ENCODE measurements around the gene SHH. TPM values are rescaled to one million over a fixed set of nuclear protein-coding genes. Genes with fewer than 3 reads are reported as not detected.
A peak's percentile ranks its signal among the peaks of the same experiment; 100 is the strongest.

The SHH gene
- polyA plus RNA-seq, 1 donor (not counting 4 experiments of a cell fraction or from before 2014, with no cell fraction given) = not detected

DNA sequence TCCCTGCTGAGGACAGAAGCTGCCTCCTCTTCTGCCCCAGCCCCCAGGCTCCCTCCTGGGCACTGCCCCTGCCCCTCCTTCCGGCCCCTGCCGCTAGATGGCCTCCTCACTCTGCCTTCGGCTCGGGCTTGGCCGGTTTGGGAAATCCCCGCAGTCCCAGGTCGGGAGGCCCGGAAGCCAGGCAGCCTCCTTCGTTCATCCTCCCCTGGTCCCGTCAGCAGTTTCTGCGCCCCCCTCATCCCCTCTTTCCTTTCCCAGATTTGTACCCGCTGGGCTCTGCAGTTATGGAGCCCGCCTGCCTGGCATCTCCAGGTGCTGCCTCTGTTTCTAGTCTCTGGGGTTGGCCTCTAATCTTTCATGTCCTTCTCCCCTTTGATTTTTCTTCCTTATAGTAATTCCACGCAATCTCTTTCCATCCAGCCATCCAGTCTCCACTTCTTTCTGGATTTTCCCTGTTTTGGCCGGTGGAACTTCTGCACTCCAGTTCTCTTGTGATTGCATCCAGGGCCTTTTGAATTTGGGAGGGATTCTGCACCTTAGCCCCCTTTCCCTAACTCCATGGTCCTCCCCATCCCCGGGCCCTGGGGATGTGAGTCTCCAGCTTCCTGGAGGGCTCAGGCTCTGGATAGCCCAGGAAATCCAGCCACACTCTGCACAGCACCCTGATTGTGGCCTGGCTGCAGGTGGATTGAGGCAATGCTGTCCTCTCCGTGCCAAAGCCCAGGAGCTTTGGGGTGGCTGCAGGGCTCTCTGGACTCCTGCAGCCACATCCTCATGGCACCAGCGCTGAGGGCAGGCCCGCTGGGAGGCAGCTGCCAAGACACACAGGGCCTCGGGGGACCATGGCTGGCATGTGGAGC is 3.3 kb upstream of the SHH start:
- H3K4me2 ChIP-seq (ENCODE audit: control insufficient read depth, extremely low read depth, insufficient read depth, low read depth, low read length) = peak overlapping the region; percentile 22
- H3K9me3 ChIP-seq (ENCODE audit: control insufficient read depth, low read depth, low read length) = no peaks in the 10 kb centered on the region
- FAIRE-seq (no peak), DNase-seq (ENCODE audit: low read depth, low spot score) (no peak)
- no peak overlapping the region for H2AFZ ChIP-seq (ENCODE audit: control insufficient read depth, low read length)
- no peak overlapping the region for H3K9ac ChIP-seq (ENCODE audit: control insufficient read depth, extremely low read depth, insufficient read depth, low read length)
- H3K27ac ChIP-seq (ENCODE audit: control insufficient read depth, insufficient read depth, low read length) = no peak overlapping the region
- H3K4me3 ChIP-seq (ENCODE audit: control insufficient read depth in 2 of 3, extremely low read depth in 1 of 3, insufficient read depth in 2 of 3, low read depth in 1 of 3, low read length in 3 of 3) = no peak overlapping the region
- peaks cover 4% of the 10 kb centered on the region for H3K4me1 ChIP-seq (ENCODE audit: control insufficient read depth, extremely low read depth, insufficient read depth, low read length)
- no peaks in the 10 kb centered on the region for H3K9me1 ChIP-seq (ENCODE audit: control insufficient read depth, extremely low read depth, insufficient read depth, low read length)
- H4K20me1 ChIP-seq (ENCODE audit: control insufficient read depth, extremely low read depth, insufficient read depth, low read length) = no peaks in the 10 kb centered on the region
- dilution Hi-C loops (cut with MboI; ENCODE audit: extremely low pct_ligation_motif_present, low sequenced_read_pairs) = loop anchor here (25.0 kb wide), 1 partner anchor 872 kb away; no protein-coding TSS in a partner anchor
- no peaks in the 10 kb centered on the region for H3K36me3 ChIP-seq (ENCODE audit: control insufficient read depth in 2 of 2, extremely low read depth in 1 of 2, insufficient read depth in 2 of 2, low read length in 2 of 2)
- peaks cover 41% of the 10 kb centered on the region for H3K27me3 ChIP-seq (ENCODE audit: control insufficient read depth, extremely low read depth, insufficient read depth, low read length)
- TF ChIP-seq, protein P1, sequence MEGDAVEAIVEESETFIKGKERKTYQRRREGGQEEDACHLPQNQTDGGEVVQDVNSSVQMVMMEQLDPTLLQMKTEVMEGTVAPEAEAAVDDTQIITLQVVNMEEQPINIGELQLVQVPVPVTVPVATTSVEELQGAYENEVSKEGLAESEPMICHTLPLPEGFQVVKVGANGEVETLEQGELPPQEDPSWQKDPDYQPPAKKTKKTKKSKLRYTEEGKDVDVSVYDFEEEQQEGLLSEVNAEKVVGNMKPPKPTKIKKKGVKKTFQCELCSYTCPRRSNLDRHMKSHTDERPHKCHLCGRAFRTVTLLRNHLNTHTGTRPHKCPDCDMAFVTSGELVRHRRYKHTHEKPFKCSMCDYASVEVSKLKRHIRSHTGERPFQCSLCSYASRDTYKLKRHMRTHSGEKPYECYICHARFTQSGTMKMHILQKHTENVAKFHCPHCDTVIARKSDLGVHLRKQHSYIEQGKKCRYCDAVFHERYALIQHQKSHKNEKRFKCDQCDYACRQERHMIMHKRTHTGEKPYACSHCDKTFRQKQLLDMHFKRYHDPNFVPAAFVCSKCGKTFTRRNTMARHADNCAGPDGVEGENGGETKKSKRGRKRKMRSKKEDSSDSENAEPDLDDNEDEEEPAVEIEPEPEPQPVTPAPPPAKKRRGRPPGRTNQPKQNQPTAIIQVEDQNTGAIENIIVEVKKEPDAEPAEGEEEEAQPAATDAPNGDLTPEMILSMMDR (optimal IDR thresholded peaks at IDR 0.05 in 1 of 3, IDR thresholded peaks at IDR 0.05 in 1 of 3, conservative IDR thresholded peaks at IDR 0.05 in 1 of 3; ENCODE audit: extremely low read depth in 1 of 3, insufficient read depth in 2 of 3, low read length in 3 of 3) = peak; percentile 45 to 93 (median 92)
- TF ChIP-seq EZH2 (IDR thresholded peaks at IDR 0.05; ENCODE audit: low read length) = no peak
- H3K79me2 ChIP-seq (ENCODE audit: control insufficient read depth, insufficient read depth, low read length) = no peaks in the 10 kb centered on the region

DNA sequence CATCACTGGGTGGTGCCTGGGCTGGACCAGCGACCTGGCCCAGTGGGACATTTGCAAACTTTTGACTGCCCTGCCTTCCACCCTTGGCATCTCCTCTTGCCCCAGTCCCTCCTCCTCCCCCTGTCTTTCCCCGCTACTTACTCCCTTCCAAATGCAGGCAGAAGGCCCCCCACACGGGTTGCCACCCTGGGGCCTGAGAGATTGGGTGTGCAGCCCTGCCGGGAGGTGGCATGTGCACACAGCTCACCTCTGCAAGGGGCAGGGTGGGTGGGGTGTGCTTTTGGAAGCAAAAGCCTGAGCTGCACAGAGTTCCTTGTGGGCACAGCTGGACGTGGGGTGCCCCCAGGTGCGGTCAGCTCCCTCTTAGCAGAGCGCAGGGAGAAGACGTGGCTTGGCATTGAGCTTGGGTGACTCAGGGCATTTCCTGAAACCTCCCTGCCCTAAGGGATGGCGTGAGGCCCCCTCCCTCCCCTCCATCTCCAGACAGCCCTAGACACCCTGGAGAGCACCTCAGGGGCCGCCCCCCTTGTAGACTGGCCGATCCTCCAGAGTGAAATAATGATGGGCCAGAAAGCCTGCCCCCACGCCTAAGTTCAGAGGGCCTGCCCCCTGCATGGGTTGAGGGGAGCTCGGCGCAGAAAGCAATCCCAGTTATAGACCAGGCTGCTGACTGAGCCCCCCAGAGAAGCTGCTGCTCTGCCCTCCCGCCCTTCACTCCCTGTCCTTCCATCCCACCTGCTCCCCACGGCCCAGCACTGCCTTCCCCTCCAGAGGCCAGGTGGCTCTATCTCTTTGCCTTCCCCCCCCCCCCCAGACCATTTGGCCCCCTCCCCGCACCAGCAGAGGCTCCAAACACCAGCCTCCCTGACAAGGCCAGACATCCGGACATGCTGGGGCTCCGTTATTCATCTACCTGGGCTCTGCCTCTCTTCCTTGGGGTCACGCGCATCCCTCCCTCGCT is 2.3 kb upstream of the SHH start:
- peaks cover 51% of the 10 kb centered on the region for H3K27me3 ChIP-seq (ENCODE audit: control insufficient read depth, extremely low read depth, insufficient read depth, low read length)
- no peak overlapping the region for H3K4me3 ChIP-seq (ENCODE audit: control insufficient read depth in 2 of 3, extremely low read depth in 1 of 3, insufficient read depth in 2 of 3, low read depth in 1 of 3, low read length in 3 of 3)
- no peak for DNase-seq (ENCODE audit: low read depth, low spot score)
- H3K4me1 ChIP-seq (ENCODE audit: control insufficient read depth, extremely low read depth, insufficient read depth, low read length) = peaks cover 4% of the 10 kb centered on the region
- TF ChIP-seq, protein P1 (optimal IDR thresholded peaks at IDR 0.05 in 1 of 3, IDR thresholded peaks at IDR 0.05 in 1 of 3, conservative IDR thresholded peaks at IDR 0.05 in 1 of 3; ENCODE audit: extremely low read depth in 1 of 3, insufficient read depth in 2 of 3, low read length in 3 of 3) = no peak
- TF ChIP-seq EZH2 (IDR thresholded peaks at IDR 0.05; ENCODE audit: low read length) = no peak
- H3K79me2 ChIP-seq (ENCODE audit: control insufficient read depth, insufficient read depth, low read length) = no peaks in the 10 kb centered on the region
- no peaks in the 10 kb centered on the region for H4K20me1 ChIP-seq (ENCODE audit: control insufficient read depth, extremely low read depth, insufficient read depth, low read length)
- no peaks in the 10 kb centered on the region for H3K36me3 ChIP-seq (ENCODE audit: control insufficient read depth in 2 of 2, extremely low read depth in 1 of 2, insufficient read depth in 2 of 2, low read length in 2 of 2)
- no peak for FAIRE-seq
- no peak overlapping the region for H3K9ac ChIP-seq (ENCODE audit: control insufficient read depth, extremely low read depth, insufficient read depth, low read length)
- no peak overlapping the region for H3K27ac ChIP-seq (ENCODE audit: control insufficient read depth, insufficient read depth, low read length)
- H3K9me1 ChIP-seq (ENCODE audit: control insufficient read depth, extremely low read depth, insufficient read depth, low read length) = no peaks in the 10 kb centered on the region
- no peak overlapping the region for H2AFZ ChIP-seq (ENCODE audit: control insufficient read depth, low read length)
- H3K9me3 ChIP-seq (ENCODE audit: control insufficient read depth, low read depth, low read length) = no peaks in the 10 kb centered on the region
- dilution Hi-C loops (cut with MboI; ENCODE audit: extremely low pct_ligation_motif_present, low sequenced_read_pairs) = loop anchor here (25.0 kb wide), 1 partner anchor 873 kb away; no protein-coding TSS in a partner anchor
- H3K4me2 ChIP-seq (ENCODE audit: control insufficient read depth, extremely low read depth, insufficient read depth, low read depth, low read length) = no peak overlapping the region
